HCEC 1CT (cell line): ENCODE results near the gene CORO1A.
"Not testable (repeated sequence)": the region's sequence is repeated elsewhere in the genome, so short reads cannot be mapped to it uniquely, and the experiment has no call there.

Experiments used
- DNase-seq: peaks from one replicate; pipeline ENCODE4 v3.0.0-alpha.2; 2017

CORO1A gene

DNA sequence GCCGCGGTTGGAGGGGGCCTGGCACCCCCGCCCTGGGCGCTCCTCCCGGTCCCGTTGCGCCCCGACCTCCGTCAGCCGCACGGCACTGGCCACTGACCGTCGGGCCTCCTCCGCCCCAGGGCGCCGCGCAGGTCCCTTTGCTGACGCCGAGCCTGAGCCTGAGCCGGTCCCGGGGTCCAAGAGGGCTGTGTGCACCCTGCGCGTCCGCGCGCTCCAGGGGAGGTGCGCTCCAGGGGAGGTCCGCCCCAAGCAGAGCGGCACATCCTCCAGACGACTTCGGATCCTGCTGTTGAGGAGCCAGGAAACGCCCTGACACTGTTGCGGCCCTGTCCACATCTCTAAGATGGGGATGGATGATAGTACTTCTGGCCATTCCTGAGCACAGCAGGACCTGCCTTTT, 22.9 kb downstream of the CORO1A start:
- not testable (repeated sequence) for DNase-seq

DNA sequence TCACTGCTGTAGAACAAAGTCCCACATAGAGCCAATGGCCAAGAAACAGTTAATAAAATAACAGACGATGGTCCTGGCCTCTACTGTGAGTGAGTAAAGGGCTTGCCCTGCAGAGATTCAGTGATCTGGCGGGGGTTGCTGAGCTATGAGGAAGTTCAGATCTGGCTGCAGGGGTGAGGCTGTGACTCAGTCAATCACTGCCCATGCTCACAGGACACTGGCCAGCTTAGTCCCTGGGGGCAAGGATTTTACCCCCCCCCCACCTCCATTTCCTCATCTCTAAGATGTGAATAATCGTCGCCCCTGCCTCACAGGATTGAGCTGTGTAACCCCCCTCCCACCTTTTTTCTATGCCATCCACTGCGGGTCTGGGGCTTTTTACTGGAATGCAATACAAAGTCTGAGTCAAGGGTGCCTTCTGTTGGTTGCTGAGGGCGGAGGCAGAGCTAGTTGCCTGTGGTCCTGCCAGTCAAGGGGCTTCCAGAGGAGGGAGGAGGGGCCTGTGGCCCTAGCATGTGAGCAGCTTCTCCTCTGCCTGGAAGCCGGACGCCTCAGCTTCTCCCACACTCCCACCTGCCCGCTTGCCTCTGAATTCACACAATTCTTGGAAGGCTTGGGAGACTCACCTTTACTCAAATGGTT, 23.8 kb downstream of the CORO1A start:
- DNase-seq, result not testable (repeated sequence)

DNA sequence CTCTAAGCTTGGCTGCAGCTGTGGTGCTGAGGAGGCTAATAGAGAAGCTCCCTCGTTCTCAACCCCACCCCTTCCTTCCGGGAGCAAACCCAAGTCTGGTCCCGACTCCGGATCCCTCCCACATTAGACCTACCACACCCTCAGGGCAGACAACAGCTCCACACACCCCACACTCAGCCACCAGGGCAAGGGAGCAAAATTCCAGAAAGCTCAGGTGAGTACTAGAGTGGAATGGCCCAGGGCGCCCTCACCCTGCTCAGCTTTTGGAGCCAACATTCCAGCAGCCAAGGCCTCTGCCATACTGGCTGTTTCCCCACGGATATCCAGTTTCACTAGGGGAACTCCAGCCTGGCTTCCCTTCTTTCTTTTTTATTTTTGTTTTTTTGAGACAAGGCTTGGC, 25.6 kb downstream of the CORO1A start:
- DNase-seq, result not testable (repeated sequence)

DNA sequence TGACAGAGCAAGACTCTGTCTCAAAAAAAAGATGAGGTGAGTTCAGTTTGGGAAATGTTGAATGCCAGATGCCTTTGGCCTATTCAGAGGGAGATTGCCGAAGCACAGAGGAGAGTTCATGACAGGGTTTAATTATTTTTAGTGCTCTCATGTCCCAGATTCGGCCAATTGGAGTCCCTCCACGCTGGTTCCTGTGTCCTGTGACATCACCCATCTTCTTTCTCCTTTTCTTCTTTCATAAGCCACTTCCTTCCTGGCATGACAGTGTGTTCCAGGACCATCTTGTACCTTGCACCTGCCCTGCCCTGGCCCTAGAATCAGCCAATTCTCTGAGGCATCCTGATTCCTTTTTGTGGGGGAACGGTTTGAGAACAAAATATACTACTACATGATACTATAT, 28.0 kb downstream of the CORO1A start:
- not testable (repeated sequence) for DNase-seq

DNA sequence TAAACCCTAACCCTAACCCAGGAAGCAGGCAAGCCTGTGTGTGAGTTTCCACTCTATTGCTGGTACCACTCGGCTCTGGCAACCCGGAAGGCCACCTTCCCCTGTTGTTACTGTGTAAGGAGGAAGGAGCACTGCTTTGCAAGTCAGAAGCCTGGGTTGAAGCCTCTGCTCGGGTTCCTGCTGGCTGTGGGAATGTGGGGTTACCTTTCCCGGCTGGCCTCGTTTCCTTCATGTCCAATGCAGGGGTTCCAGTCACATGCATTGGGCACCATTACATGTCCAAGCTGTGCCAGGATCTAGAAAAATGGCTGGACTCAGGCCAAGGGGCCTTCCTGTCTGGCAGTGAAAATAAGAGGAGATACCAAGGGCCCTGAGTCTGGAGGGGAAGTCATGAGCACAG, 33.7 kb downstream of the CORO1A start:
- DNase-seq, result not testable (repeated sequence)
